Loucy (cell line): ENCODE measurements around the gene CCL15.

Source experiments
- H2AFZ ChIP-seq: fragments of 200-600 bp; sonication (generic); 2 replicates; pipeline ENCODE4 v1.6.0; 2016; ENCODE audit warnings: antibody characterized with exemption, mild to moderate bottlenecking, low read length, moderate library complexity
- H3F3A ChIP-seq: fragments of 200-600 bp; 2 replicates; pipeline ENCODE4 v1.6.0; 2016; ENCODE audit warnings: antibody characterized with exemption, low read depth, mild to moderate bottlenecking
- H3K27me3 ChIP-seq: fragments of 200-600 bp; sonication (generic); 2 replicates; pipeline ENCODE4 v1.6.1; 2014; ENCODE audit warnings: low read length, mild to moderate bottlenecking; ENCODE audit not compliant: insufficient read depth, poor library complexity, severe bottlenecking
- H3K36me3 ChIP-seq: fragments of 200-600 bp; sonication (generic); 2 replicates; pipeline ENCODE4 v1.6.1; 2016; ENCODE audit warnings: low read length; ENCODE audit not compliant: insufficient read depth
- H3K4me1 ChIP-seq: fragments of 200-600 bp; sonication (generic); 2 replicates; pipeline ENCODE4 v1.5.1; 2014; ENCODE audit warnings: low read length, mild to moderate bottlenecking; ENCODE audit not compliant: insufficient read depth, poor library complexity, severe bottlenecking
- H3K4me2 ChIP-seq: fragments of 200-600 bp; sonication (generic); 2 replicates; pipeline ENCODE4 v1.6.0; 2014; ENCODE audit warnings: antibody characterized with exemption, low read length, low read depth, mild to moderate bottlenecking; ENCODE audit not compliant: poor library complexity, severe bottlenecking
- H3K4me3 ChIP-seq: fragments of 200-600 bp; sonication (generic); 2 replicates; pipeline ENCODE4 v1.5.1; 2014; ENCODE audit warnings: low read length, mild to moderate bottlenecking, mixed read lengths; ENCODE audit not compliant: poor library complexity, severe bottlenecking
- H3K79me2 ChIP-seq: fragments of 200-600 bp; sonication (generic); 2 replicates; pipeline ENCODE4 v1.6.1; 2014; ENCODE audit warnings: low read length; ENCODE audit not compliant: insufficient read depth
- H3K9ac ChIP-seq: fragments of 200-600 bp; sonication (generic); 2 replicates; pipeline ENCODE4 v1.6.0; 2014; ENCODE audit warnings: mild to moderate bottlenecking, low read depth, low read length, moderate library complexity; ENCODE audit not compliant: poor library complexity, severe bottlenecking
- H3K9me2 ChIP-seq: fragments of 200-600 bp; sonication (generic); replicated peaks from 2 replicates; pipeline ENCODE4 v1.6.1; 2016; ENCODE audit warnings: low read depth, low read length, mixed read lengths
- H3K9me3 ChIP-seq: fragments of 200-600 bp; sonication (generic); 2 replicates; pipeline ENCODE4 v1.6.1; 2014; ENCODE audit warnings: mild to moderate bottlenecking, antibody characterized with exemption, low read length, low read depth; ENCODE audit not compliant: insufficient read depth
- H4K20me1 ChIP-seq: fragments of 200-600 bp; sonication (generic); 2 replicates; pipeline ENCODE4 v1.6.0; 2014; ENCODE audit warnings: antibody characterized with exemption, low read length, mild to moderate bottlenecking; ENCODE audit not compliant: insufficient read depth, poor library complexity, severe bottlenecking
- EZH2phosphoT487 ChIP-seq: fragments of 200-600 bp; IDR thresholded peaks from 2 replicates; pipeline ENCODE4 v1.6.1; 2018; ENCODE audit warnings: antibody characterized with exemption, mild to moderate bottlenecking, moderate library complexity, borderline replicate concordance
- TF ChIP-seq, protein P1 (sequence below): fragments of 200-600 bp; sonication (generic); conservative IDR thresholded peaks from 2 replicates; pipeline ENCODE4 v1.5.1; 2014; ENCODE audit warnings: mild to moderate bottlenecking, antibody characterized with exemption, low read length

CCL15 gene

DNA sequence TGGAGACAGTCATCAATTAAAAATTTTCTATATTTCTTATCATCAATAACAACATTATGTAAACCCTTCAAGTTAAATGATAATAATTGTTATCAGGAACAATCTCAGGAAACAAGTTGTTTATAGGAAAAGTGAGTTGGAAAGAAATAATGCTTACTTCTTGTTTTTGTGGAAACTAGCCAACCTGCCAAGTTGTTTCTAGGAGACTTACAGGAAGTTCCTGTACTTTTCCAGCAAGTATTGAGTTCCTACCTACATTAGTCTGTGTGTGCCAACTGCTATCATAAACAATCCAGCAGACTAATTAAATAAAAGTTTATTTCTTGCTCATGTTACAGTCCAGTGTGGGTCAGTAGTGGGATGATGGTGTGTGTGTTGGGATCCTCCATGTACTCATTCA lies 13.2 kb downstream of the CCL15 start:
- no peaks in the 10 kb centered on the region for H3F3A ChIP-seq
- no peak overlapping the region for H3K4me2 ChIP-seq
- no peak for TF ChIP-seq EZH2phosphoT487
- TF ChIP-seq, protein P1, sequence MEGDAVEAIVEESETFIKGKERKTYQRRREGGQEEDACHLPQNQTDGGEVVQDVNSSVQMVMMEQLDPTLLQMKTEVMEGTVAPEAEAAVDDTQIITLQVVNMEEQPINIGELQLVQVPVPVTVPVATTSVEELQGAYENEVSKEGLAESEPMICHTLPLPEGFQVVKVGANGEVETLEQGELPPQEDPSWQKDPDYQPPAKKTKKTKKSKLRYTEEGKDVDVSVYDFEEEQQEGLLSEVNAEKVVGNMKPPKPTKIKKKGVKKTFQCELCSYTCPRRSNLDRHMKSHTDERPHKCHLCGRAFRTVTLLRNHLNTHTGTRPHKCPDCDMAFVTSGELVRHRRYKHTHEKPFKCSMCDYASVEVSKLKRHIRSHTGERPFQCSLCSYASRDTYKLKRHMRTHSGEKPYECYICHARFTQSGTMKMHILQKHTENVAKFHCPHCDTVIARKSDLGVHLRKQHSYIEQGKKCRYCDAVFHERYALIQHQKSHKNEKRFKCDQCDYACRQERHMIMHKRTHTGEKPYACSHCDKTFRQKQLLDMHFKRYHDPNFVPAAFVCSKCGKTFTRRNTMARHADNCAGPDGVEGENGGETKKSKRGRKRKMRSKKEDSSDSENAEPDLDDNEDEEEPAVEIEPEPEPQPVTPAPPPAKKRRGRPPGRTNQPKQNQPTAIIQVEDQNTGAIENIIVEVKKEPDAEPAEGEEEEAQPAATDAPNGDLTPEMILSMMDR = no peak
- no peaks in the 10 kb centered on the region for H3K9me3 ChIP-seq
- no peaks in the 10 kb centered on the region for H3K27me3 ChIP-seq
- no peak overlapping the region for H3K9ac ChIP-seq
- H3K4me1 ChIP-seq = no peaks in the 10 kb centered on the region
- no peak overlapping the region for H3K4me3 ChIP-seq
- H4K20me1 ChIP-seq = no peaks in the 10 kb centered on the region
- no peaks in the 10 kb centered on the region for H3K79me2 ChIP-seq
- no peaks in the 10 kb centered on the region for H3K36me3 ChIP-seq
- no peaks in the 10 kb centered on the region for H3K9me2 ChIP-seq
- no peak overlapping the region for H2AFZ ChIP-seq

DNA sequence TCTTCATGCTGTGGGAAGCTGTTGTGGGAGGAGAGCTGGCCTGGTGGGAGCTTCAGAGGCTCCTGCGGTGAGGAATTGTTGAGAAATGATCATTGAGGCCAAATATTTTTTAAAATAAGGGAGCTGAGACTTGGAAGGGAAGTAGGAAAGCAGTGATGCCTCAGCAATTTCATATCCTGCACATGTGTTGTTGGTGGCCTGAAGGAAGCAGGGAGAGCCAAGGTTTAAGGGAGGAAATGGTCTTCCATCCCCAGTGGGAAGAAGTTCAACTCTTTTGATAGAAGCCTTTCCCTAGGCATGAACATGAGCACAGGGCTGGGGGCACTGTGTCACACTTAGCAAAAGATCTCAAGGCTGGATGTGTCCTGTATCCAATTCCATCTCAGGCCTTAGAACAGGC lies 14.7 kb downstream of the CCL15 start, which contains the start of gene CCL14:
TSS of gene CCL14 (minus strand) at position 87 of the 400 bp plus-strand sequence. CDS start at position 7, 80 bp downstream.
- Histone ChIP-seq H3K9me3 (no peaks in the 10 kb centered on the region), H3K9me2 (no peaks in the 10 kb centered on the region), H3K9ac (no peak within 1 kb of the TSS), H3K36me3 (no peaks in the 10 kb centered on the region), H3K79me2 (no peaks in the 10 kb centered on the region), H4K20me1 (no peaks in the 10 kb centered on the region), H3F3A (no peaks in the 10 kb centered on the region), H3K4me1 (no peaks in the 10 kb centered on the region), H2AFZ (no peak within 1 kb of the TSS), H3K4me3 (no peak within 1 kb of the TSS), H3K27me3 (no peaks in the 10 kb centered on the region), H3K4me2 (no peak within 1 kb of the TSS)
- TF ChIP-seq, protein P1 = no peak
- TF ChIP-seq EZH2phosphoT487 = no peak

DNA sequence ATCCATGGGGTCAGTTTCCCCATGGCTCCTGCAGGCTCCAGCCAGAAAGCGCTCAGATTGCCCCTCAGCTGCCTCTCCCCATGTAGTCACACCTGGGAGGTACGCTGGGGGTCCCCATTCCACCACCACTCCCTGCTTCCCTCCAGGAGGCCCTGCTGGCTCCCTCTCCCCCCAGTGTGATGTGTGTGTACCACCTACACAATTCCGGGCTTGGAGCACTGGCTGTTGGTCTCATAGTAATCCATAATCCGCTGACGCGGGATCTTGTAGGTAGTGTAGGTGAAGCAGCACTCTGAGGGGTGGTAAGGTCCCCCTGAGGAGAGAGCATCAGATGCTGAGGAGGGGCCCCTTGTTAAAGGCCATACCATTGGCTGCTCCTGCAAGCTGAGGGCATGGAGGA lies 17.2 kb downstream of the CCL15 start:
- Histone ChIP-seq H3K4me3 (no peak overlapping the region), H3K27me3 (no peaks in the 10 kb centered on the region), H3K4me2 (no peak overlapping the region), H2AFZ (no peak overlapping the region), H3K9ac (no peak overlapping the region), H3F3A (no peaks in the 10 kb centered on the region), H3K9me2 (no peaks in the 10 kb centered on the region), H3K4me1 (no peaks in the 10 kb centered on the region), H3K36me3 (no peaks in the 10 kb centered on the region), H4K20me1 (no peaks in the 10 kb centered on the region), H3K79me2 (no peaks in the 10 kb centered on the region), H3K9me3 (no peaks in the 10 kb centered on the region)
- TF ChIP-seq, protein P1 = no peak
- no peak for TF ChIP-seq EZH2phosphoT487
